ENCODE data around the gene ATP8A2.
"Not testable (repeated sequence)": the region's sequence is repeated elsewhere in the genome, so short reads cannot be mapped to it uniquely, and the experiment has no call there.

Gene ATP8A2

GRCh38 chr13:26067601-26068000 is 695.8 kb downstream of the ATP8A2 start:
- no peaks in the 10 kb centered on the region for H3K36me3 Mint-ChIP-seq (ENCODE audit: low read depth)
- H3K27me3 Mint-ChIP-seq (ENCODE audit: low read depth, poor library complexity) = peaks cover 18% of the 10 kb centered on the region
- H3K9me3 Mint-ChIP-seq = no peaks in the 10 kb centered on the region
- H3K4me1 Mint-ChIP-seq = peaks cover 6% of the 10 kb centered on the region
- H3K4me3 Mint-ChIP-seq = no peak overlapping the region
- TF ChIP-seq CTCF (IDR thresholded peaks at IDR 0.05) = no peak
- no peak for DNase-seq
- peak overlapping the region; percentile 36 for H3K27ac Mint-ChIP-seq

- not testable (repeated sequence) for DNase-seq; H3K4me3 Mint-ChIP-seq; H3K27ac Mint-ChIP-seq; H3K4me1 Mint-ChIP-seq; H3K36me3 Mint-ChIP-seq (ENCODE audit: low read depth); H3K9me3 Mint-ChIP-seq
- H3K27me3 Mint-ChIP-seq (ENCODE audit: low read depth, poor library complexity) = peaks cover 18% of the 10 kb centered on the region
Observed at GRCh38 chr13:26068372-26068771, 696.6 kb downstream of the ATP8A2 start.

- H3K9me3 Mint-ChIP-seq; H3K4me3 Mint-ChIP-seq; H3K4me1 Mint-ChIP-seq; H3K36me3 Mint-ChIP-seq (ENCODE audit: low read depth); DNase-seq; H3K27ac Mint-ChIP-seq: not testable (repeated sequence)
- peaks cover 22% of the 10 kb centered on the region for H3K27me3 Mint-ChIP-seq (ENCODE audit: low read depth, poor library complexity)
Observed at GRCh38 chr13:26069642-26070041, 697.9 kb downstream of the ATP8A2 start.

- H3K36me3 Mint-ChIP-seq (ENCODE audit: low read depth) = no peaks in the 10 kb centered on the region
- TF ChIP-seq CTCF (IDR thresholded peaks at IDR 0.05) = no peak
- H3K9me3 Mint-ChIP-seq = no peaks in the 10 kb centered on the region
- peaks cover 25% of the 10 kb centered on the region for H3K27me3 Mint-ChIP-seq (ENCODE audit: low read depth, poor library complexity)
- H3K4me3 Mint-ChIP-seq = no peak overlapping the region
- H3K27ac Mint-ChIP-seq = no peak overlapping the region
- DNase-seq = no peak
- H3K4me1 Mint-ChIP-seq = no peaks in the 10 kb centered on the region
Observed at GRCh38 chr13:26071691-26072090, 699.9 kb downstream of the ATP8A2 start.

GRCh38 chr13:26072335-26072734 is 700.6 kb downstream of the ATP8A2 start:
- not testable (repeated sequence) for H3K36me3 Mint-ChIP-seq (ENCODE audit: low read depth); H3K9me3 Mint-ChIP-seq; H3K27ac Mint-ChIP-seq; H3K4me3 Mint-ChIP-seq; H3K4me1 Mint-ChIP-seq; DNase-seq
- H3K27me3 Mint-ChIP-seq (ENCODE audit: low read depth, poor library complexity) = peaks cover 29% of the 10 kb centered on the region

GRCh38 chr13:26074706-26075105 is 702.9 kb downstream of the ATP8A2 start:
- no peaks in the 10 kb centered on the region for H3K4me1 Mint-ChIP-seq
- no peak for DNase-seq
- H3K27me3 Mint-ChIP-seq (ENCODE audit: low read depth, poor library complexity) = peaks cover 19% of the 10 kb centered on the region
- no peaks in the 10 kb centered on the region for H3K36me3 Mint-ChIP-seq (ENCODE audit: low read depth)
- H3K27ac Mint-ChIP-seq = no peak overlapping the region
- H3K9me3 Mint-ChIP-seq = no peaks in the 10 kb centered on the region
- H3K4me3 Mint-ChIP-seq = no peak overlapping the region
- no peak for TF ChIP-seq CTCF (IDR thresholded peaks at IDR 0.05)

Data from nephron progenitor cell (in vitro differentiated cells).